ENCODE results near the gene TMBIM4. TPM values are rescaled to one million over a fixed set of nuclear protein-coding genes. Genes with fewer than 3 reads are reported as not detected.
"Not testable (repeated sequence)": the region's sequence is repeated elsewhere in the genome, so short reads cannot be mapped to it uniquely, and the experiment has no call there.

The TMBIM4 gene
- total RNA-seq (51.1 TPM), polyA plus RNA-seq (100 to 1,000 TPM; 313 to 470 (median 385) TPM)

- H3K4me1 Mint-ChIP-seq = peaks cover 31 to 59% (median 39%) of the 10 kb centered on the region in 4 donors
- peak; percentile 77 to 82 for ATAC-seq (ENCODE audit: low read depth in 2 of 2)
- H3K27ac Mint-ChIP-seq = peak within 1 kb of the TSS; percentile 96 to 99 (median 98)
- peak within 1 kb of the TSS; percentile 90 to 94 (median 93) for H3K4me3 Mint-ChIP-seq
- H3K27me3 Mint-ChIP-seq = peaks cover 8% of the 10 kb centered on the region
- no peaks in the 10 kb centered on the region for H3K27me3 ChIP-seq (ENCODE audit: control insufficient read depth, insufficient read depth, low read length)
- H3K4me1 ChIP-seq (ENCODE audit: control insufficient read depth, insufficient read depth, low read length, poor library complexity, severe bottlenecking) = peaks cover 21% of the 10 kb centered on the region
- H3K36me3 Mint-ChIP-seq = peaks cover 29% of the 10 kb centered on the region
- H3K9me3 Mint-ChIP-seq = peaks cover 0 to 9% (median 3%) of the 10 kb centered on the region in 7 donors
- H3K4me3 ChIP-seq (ENCODE audit: low read depth, low read length) = peak within 1 kb of the TSS; percentile 94
- peaks cover 9% of the 10 kb centered on the region for H3K36me3 ChIP-seq (ENCODE audit: control insufficient read depth, insufficient read depth, low read length)
- peak; percentile 79 to 90 (median 87) for DNase-seq
- H3K27ac ChIP-seq (ENCODE audit: insufficient read depth, low read length, poor library complexity, severe bottlenecking) = peak within 1 kb of the TSS; percentile 96
- peaks cover 0 to 4% of the 10 kb centered on the region in 2 experiments for H3K9me3 ChIP-seq (ENCODE audit: control insufficient read depth in 2 of 2, low read length in 2 of 2)
Measured at GRCh38 chr12:66169221-66170170, at the start of gene TMBIM4. Gene TMBIM4 (minus strand): TSS chr12:66169996. CDS start chr12:66169951, 45 bp downstream.

GRCh38 chr12:66217342-66217917 is 47.6 kb upstream of the TMBIM4 start:
- DNase-seq = no peak
- Histone ChIP-seq H3K4me3 (ENCODE audit: low read depth, low read length) (no peak overlapping the region), H3K36me3 (ENCODE audit: control insufficient read depth, insufficient read depth, low read length) (no peaks in the 10 kb centered on the region), H3K4me1 (ENCODE audit: control insufficient read depth, insufficient read depth, low read length, poor library complexity, severe bottlenecking) (no peaks in the 10 kb centered on the region), H3K9me3 (ENCODE audit: control insufficient read depth in 2 of 2, low read length in 2 of 2) (no peaks in the 10 kb centered on the region), H3K27ac (ENCODE audit: insufficient read depth, low read length, poor library complexity, severe bottlenecking) (no peak overlapping the region), H3K27me3 (ENCODE audit: control insufficient read depth, insufficient read depth, low read length) (no peaks in the 10 kb centered on the region)
- no peak overlapping the region for H3K27ac Mint-ChIP-seq
- peaks cover 1 to 10% (median 4%) of the 10 kb centered on the region in 7 donors for H3K9me3 Mint-ChIP-seq
- H3K27me3 Mint-ChIP-seq = no peaks in the 10 kb centered on the region
- H3K4me3 Mint-ChIP-seq = no peak overlapping the region
- H3K4me1 Mint-ChIP-seq = no peaks in the 10 kb centered on the region
- H3K36me3 Mint-ChIP-seq = peaks cover 4% of the 10 kb centered on the region
- ATAC-seq (ENCODE audit: low read depth in 2 of 2) = no peak

DNA sequence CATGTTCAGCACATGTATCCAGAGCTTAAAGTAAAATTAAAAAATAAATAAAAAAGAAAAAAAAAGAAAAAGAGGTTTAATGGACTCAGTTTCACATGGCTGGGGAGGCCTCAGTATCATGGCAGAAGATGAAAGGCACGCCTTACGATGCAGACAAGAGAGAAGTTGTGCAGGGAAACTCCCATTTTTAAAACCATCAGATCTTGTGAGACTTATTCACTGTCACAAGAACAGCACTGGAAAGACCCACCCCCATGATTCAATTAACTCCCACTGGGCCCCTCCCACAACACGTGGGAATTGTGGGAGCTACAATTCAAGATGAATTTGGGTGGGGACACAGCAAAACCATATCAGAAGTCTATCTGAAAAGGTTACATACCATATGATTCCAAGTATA is 43.2 kb upstream of the TMBIM4 start:
- H3K27ac Mint-ChIP-seq; H3K4me1 Mint-ChIP-seq; H3K9me3 ChIP-seq (ENCODE audit: control insufficient read depth in 2 of 2, low read length in 2 of 2); H3K4me3 ChIP-seq (ENCODE audit: low read depth, low read length); H3K9me3 Mint-ChIP-seq; ATAC-seq (ENCODE audit: low read depth in 2 of 2); H3K27me3 Mint-ChIP-seq; H3K36me3 ChIP-seq (ENCODE audit: control insufficient read depth, insufficient read depth, low read length); H3K4me3 Mint-ChIP-seq; DNase-seq; H3K27ac ChIP-seq (ENCODE audit: insufficient read depth, low read length, poor library complexity, severe bottlenecking); H3K36me3 Mint-ChIP-seq; H3K27me3 ChIP-seq (ENCODE audit: control insufficient read depth, insufficient read depth, low read length); H3K4me1 ChIP-seq (ENCODE audit: control insufficient read depth, insufficient read depth, low read length, poor library complexity, severe bottlenecking): not testable (repeated sequence)

DNA sequence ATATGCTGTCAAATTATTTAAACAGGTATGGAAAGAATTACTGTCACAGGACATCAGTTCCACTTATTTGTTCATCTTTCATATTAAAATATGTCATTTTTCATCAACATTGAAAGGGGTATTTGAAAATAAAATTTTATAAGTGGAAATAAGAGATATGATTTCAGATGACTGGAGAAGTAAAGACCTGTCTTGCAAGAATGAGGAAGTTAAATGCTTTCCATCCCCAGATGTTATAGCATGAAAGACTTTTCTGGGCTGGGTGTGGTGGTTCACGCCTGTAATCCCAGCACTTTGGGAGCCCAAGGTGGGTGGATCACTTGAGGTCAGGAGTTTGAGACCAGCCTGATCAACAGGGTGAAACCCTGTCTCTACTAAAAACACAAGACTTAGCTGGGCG is 41.8 kb upstream of the TMBIM4 start:
- not testable (repeated sequence) for H3K27me3 ChIP-seq (ENCODE audit: control insufficient read depth, insufficient read depth, low read length); H3K9me3 ChIP-seq (ENCODE audit: control insufficient read depth in 2 of 2, low read length in 2 of 2); H3K4me1 ChIP-seq (ENCODE audit: control insufficient read depth, insufficient read depth, low read length, poor library complexity, severe bottlenecking); H3K27ac Mint-ChIP-seq; DNase-seq; H3K36me3 Mint-ChIP-seq; H3K27ac ChIP-seq (ENCODE audit: insufficient read depth, low read length, poor library complexity, severe bottlenecking); H3K4me3 Mint-ChIP-seq; H3K36me3 ChIP-seq (ENCODE audit: control insufficient read depth, insufficient read depth, low read length); H3K9me3 Mint-ChIP-seq; H3K4me3 ChIP-seq (ENCODE audit: low read depth, low read length); ATAC-seq (ENCODE audit: low read depth in 2 of 2); H3K4me1 Mint-ChIP-seq
- H3K27me3 Mint-ChIP-seq = peaks cover 11% of the 10 kb centered on the region

DNA sequence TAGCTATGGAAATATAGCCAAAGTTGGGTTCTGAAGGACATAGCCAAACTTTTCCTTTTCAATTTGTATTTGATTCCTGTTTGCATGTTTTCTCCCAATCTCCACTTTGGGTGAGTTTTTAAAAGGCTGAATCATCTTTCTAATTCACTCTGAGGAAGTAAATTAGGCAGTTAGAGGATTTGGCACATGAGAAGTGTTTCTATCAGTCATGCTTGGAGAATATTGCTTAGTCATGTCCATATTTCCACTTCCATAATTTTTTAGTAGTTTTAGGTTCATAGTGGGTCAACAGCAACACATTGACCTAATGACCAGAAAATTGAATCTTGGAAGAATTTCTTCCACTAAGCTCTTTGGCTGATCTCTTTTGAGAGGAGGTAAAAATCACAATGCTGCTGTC is 41.0 kb upstream of the TMBIM4 start:
- no peak overlapping the region for H3K27ac Mint-ChIP-seq
- peaks cover 17% of the 10 kb centered on the region for H3K27me3 Mint-ChIP-seq
- H3K4me1 Mint-ChIP-seq = no peaks in the 10 kb centered on the region
- H3K36me3 Mint-ChIP-seq = peaks cover 4% of the 10 kb centered on the region
- no peak overlapping the region for H3K4me3 Mint-ChIP-seq
- no peak for DNase-seq
- H3K4me3 ChIP-seq (ENCODE audit: low read depth, low read length) = no peak overlapping the region
- no peak overlapping the region for H3K27ac ChIP-seq (ENCODE audit: insufficient read depth, low read length, poor library complexity, severe bottlenecking)
- no peak for ATAC-seq (ENCODE audit: low read depth in 2 of 2)
- peaks cover 0 to 7% (median 2%) of the 10 kb centered on the region in 7 donors for H3K9me3 Mint-ChIP-seq
- H3K27me3 ChIP-seq (ENCODE audit: control insufficient read depth, insufficient read depth, low read length) = no peaks in the 10 kb centered on the region
- H3K36me3 ChIP-seq (ENCODE audit: control insufficient read depth, insufficient read depth, low read length) = no peaks in the 10 kb centered on the region
- H3K4me1 ChIP-seq (ENCODE audit: control insufficient read depth, insufficient read depth, low read length, poor library complexity, severe bottlenecking) = no peaks in the 10 kb centered on the region
- H3K9me3 ChIP-seq (ENCODE audit: control insufficient read depth in 2 of 2, low read length in 2 of 2) = no peaks in the 10 kb centered on the region

- ATAC-seq (ENCODE audit: low read depth in 2 of 2) (no peak), DNase-seq (no peak)
- Mint-ChIP-seq H3K27me3 (peaks cover 15% of the 10 kb centered on the region), H3K9me3 (peaks cover 0 to 5% (median 0%) of the 10 kb centered on the region in 7 donors), H3K27ac (no peak overlapping the region), H3K4me3 (no peak overlapping the region), H3K4me1 (peaks cover 10 to 15% (median 12%) of the 10 kb centered on the region in 4 donors), H3K36me3 (peaks cover 4% of the 10 kb centered on the region)
- Histone ChIP-seq H3K27me3 (ENCODE audit: control insufficient read depth, insufficient read depth, low read length) (no peaks in the 10 kb centered on the region), H3K4me3 (ENCODE audit: low read depth, low read length) (no peak overlapping the region), H3K36me3 (ENCODE audit: control insufficient read depth, insufficient read depth, low read length) (no peaks in the 10 kb centered on the region), H3K4me1 (ENCODE audit: control insufficient read depth, insufficient read depth, low read length, poor library complexity, severe bottlenecking) (peaks cover 7% of the 10 kb centered on the region), H3K27ac (ENCODE audit: insufficient read depth, low read length, poor library complexity, severe bottlenecking) (no peak overlapping the region), H3K9me3 (ENCODE audit: control insufficient read depth in 2 of 2, low read length in 2 of 2) (no peaks in the 10 kb centered on the region)
Measured at GRCh38 chr12:66206141-66206540, 36.3 kb upstream of the TMBIM4 start.

- ATAC-seq (ENCODE audit: low read depth in 2 of 2) = no peak
- Mint-ChIP-seq H3K27me3 (peaks cover 11% of the 10 kb centered on the region), H3K4me1 (peaks cover 10 to 15% (median 12%) of the 10 kb centered on the region in 4 donors), H3K9me3 (peaks cover 0 to 12% (median 0%) of the 10 kb centered on the region in 7 donors), H3K36me3 (peaks cover 4% of the 10 kb centered on the region), H3K4me3 (no peak overlapping the region), H3K27ac (no peak overlapping the region)
- H3K36me3 ChIP-seq (ENCODE audit: control insufficient read depth, insufficient read depth, low read length) = no peaks in the 10 kb centered on the region
- DNase-seq = no peak
- no peaks in the 10 kb centered on the region for H3K27me3 ChIP-seq (ENCODE audit: control insufficient read depth, insufficient read depth, low read length)
- no peak overlapping the region for H3K27ac ChIP-seq (ENCODE audit: insufficient read depth, low read length, poor library complexity, severe bottlenecking)
- peak overlapping the region; percentile 13 for H3K4me3 ChIP-seq (ENCODE audit: low read depth, low read length)
- H3K9me3 ChIP-seq (ENCODE audit: control insufficient read depth in 2 of 2, low read length in 2 of 2) = peaks cover 2 to 5% of the 10 kb centered on the region in 2 experiments
- H3K4me1 ChIP-seq (ENCODE audit: control insufficient read depth, insufficient read depth, low read length, poor library complexity, severe bottlenecking) = peaks cover 7% of the 10 kb centered on the region
Measured at GRCh38 chr12:66203820-66204219, 34.0 kb upstream of the TMBIM4 start.

All from CD4-positive, CD25-positive, alpha-beta regulatory T cell (primary cell).